Pons (tissue), 1 donor: Measurements from ENCODE around the gene DAPK3.
A peak's percentile ranks its signal among the peaks of the same experiment; 100 is the strongest.
"Not testable (repeated sequence)": the region's sequence is repeated elsewhere in the genome, so short reads cannot be mapped to it uniquely, and the experiment has no call there.

Source experiments
- DNase-seq: peaks from one replicate; pipeline ENCODE4 v3.0.0-alpha.2; 2016; ENCODE audit warnings: low spot score

DAPK3 gene

DNA sequence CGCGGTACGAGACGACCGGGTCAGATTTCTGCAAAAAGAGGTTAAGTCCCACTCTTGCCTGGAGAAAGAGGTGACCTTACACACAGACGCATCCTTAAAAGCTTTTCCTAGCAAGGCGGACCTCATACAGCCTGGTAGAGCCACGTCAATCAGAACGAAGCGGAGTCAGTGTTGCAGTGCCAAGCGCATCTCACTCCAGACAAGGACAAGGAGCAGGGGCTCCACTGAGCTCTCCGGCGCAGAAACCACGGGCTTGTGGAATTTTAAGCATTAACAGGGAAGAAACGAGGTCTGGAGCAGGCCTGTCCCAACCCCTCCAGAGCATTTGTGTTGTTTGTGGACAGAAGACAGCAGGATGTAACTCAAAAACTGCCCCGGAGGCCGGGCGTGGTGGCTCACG lies 7.2 kb upstream of the DAPK3 start:
- no peak for DNase-seq

DNA sequence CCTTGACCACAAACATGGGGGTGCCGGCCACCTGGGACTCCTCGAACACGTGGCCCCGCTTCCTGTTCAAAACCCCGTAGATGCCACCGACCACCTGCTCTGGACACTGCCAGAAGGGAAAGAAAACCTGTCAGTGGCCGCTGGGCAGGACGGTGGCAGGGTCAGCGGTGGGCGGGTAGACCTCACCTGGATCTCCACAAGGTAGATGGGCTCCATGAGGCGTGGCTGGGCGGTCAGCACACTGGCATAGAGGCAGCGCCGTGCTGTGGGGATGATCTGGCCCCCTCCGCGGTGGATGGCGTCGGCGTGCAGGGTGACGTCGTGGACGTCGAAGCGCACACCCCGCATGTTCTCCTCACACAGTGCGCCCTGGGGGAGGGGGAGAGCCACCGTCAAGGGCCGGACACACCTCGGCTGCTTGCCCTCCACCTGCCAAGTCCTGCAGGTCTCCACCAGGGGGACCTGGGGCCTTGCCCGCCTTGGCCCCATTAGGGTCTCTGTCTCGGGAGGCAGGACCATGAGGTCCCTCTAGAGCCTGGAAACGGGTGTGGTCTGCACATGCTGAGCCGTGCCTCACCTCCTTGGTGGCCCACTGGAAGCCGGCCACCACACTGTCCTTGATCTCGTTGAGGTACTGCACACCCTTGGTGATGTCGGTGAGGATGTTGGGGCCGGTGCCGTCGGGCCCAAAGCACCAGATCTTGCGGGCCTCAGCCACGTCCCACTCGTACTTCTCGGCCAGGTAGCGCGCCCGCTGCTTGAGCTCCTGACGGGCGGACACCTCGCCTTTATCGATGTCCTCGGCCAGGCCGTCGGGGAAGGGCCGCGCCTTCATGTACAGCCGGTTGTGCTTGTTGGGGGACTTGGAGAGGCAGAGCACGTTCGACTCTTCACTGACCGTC lies 6.6 kb upstream of the DAPK3 start:
- no peak for DNase-seq

DNA sequence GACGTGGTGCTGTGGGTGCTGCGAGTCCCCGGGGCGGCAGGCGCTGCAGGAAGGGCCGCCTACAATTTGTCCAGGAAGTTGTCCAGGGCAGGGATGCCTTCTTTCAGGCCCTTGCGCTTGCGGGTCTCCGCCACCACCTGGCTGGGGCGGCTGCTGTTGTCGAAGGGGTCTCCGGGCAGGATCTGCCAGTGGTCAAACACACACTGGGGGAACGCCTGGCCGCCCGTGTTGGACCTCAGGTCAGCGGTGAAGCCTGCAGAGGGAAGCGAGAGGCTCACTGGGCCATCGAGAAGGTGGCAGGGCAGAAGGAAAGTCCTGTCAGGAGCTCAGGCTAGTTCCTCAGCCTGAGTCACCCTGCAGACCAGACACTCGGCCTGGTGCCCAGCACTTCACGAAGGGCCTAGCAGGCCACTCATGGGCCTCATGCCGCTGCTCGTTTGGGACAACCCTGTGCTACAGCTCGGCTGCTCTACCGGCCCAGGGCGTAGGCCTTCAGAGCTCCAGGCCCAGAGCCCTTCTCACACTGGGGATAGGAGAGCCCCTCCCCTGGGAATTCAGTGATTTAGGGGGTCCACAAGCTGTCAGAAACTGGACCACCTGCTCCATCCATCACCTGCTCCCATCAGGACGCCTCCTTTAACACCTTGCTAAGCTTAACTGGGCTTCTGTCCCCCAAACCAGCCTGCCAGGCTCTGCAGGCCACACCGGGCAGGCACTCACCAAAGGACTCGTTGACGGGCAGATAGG lies 5.8 kb upstream of the DAPK3 start:
- DNase-seq, result no peak

DNA sequence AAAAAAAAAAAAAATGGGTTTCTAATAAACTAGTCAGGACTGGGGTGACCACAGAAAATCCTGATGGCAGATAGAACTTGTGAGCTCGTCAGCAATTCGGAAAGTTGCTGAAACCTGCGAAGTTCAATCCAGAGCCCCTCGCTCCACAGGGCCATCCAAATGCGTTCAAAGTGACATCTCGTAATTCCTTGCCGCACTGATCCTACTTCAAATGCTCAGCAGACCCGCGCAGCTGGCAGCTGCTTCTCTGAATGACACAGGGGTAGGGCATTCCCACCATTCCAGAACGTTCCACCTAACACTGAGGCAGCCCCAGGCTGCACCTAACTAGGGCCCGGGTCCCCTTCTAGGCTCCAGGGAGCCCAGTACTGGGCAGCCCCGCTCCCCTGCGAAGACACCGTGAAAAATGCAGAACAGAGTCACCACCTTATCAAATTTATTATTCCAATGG lies 4.8 kb upstream of the DAPK3 start:
- no peak for DNase-seq

DNA sequence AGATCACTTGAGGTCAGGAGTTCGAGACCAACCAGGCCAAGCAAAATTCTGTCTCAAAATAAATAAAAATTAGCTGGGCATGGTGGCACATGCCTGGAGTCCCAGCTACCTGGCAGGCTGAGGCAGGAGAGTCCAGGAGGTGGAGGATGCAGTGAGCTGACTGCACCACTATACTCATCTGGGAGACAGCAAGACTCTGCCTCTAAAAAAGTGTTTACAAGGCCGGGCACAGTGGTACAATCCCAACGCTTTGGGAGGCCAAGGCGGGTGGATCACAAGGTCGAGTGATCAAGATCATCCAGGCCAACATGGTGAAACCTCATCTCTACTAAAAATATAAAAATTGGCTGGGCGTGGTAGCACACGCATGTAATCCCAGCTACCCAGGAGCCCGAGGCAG lies 4.2 kb upstream of the DAPK3 start:
- DNase-seq, result no peak

DNA sequence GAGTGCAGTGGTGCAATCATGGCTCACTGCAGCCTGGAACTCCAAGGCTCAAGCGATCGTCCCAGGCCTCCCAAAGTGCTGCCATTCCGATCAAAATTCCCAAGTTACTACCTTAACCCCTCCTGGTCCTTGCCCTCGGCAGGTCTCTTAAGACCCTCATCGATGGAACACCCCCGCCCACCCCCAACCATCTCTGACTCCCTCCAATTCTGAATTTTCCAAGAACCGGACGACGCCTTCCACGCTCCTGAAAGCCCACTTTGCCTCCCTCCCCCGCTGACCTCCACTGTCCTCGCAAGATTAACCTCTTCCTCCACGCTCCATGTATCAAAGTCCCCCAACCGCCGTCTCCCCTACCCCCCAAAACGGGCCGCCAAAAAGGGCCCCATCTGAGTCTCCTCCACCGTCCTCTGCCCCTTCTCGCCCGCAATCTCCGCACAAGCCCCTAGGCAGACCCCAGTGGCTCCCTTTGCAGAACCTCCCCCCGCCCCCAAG lies 539 bp downstream of the DAPK3 start:
- DNase-seq, result no peak

DNA sequence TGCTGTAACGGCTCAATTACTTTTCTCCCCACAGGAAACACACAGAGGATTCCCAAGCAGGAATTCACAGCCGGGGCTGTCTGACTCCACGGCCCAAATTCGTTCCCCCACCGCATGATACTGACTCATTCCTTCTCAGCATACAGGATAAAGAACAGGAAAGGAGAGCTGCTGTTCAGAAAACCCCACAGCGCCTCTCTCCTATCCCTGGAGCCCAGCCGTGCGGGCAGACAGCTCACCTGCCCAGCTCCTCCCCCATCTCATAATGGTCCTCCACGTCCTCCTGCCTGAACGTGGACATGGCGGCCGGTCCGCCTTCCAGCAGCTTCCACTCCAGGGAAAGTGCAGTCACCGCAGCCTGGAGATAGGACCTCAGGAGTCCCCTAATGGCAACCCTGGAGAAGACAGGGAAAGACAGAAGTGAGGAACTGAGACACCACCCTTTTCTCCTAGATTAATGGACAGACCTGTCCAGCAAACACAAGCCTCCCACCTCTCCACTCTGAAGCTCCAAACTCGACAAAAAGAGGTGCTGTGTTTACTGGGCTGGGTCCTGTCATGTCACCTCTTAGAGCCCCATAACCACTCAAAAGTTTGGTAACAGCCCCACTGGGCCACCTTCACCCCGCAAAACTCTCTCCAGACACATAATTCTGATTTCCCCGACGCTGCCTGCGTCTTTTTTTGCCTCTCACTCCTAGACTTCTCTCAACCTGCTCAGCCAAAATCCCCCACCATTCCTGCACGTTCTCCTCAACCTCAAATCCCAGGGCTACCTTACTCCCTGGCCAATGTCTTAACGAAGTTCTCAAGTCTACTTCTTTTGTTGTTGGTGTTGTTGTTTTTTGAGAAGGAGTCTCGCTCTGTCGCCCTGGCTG lies 1.2 kb downstream of the DAPK3 start:
- no peak for DNase-seq

DNA sequence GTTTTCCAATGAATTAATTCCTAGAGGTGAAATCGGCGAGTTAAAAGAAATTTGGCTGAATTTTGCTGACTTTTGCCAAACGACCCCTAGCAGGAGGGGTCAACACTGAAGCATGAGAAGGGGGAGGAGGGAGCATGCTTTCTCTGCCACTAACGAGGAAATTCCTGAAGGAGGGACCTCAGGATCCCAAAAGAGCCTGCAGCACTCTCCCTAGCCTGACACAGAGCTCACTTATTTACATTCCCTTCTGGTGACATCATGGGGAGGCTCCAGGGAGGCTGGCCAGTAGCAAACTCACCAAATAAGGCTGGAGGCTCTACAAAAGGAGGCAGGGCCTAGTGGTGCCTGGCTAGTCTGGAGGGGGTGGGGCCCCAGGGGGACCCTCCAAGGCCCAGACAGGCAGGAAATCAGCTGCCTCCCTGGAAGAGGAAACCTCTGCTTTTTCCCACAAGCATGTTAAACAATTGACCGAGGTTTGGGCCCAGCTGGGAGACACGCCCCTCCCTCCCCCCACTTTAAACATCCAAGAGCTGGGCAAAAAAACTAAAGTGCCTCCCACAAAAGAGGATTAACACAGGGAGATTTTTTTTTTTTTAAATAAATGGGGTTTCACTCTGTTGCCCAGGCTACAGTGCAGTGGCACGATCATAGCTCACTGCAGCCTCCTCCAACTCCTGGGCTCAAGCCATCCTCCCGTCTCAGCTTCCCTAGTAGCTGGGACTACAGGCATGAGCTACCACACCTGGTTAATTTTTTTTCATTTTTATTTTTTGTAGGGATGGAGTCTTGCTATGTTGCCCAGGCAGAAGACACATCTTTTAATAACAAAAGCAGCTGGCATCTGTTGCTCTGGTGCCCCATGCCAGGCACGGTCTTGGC lies 2.1 kb downstream of the DAPK3 start:
- peak; percentile 45 for DNase-seq

DNA sequence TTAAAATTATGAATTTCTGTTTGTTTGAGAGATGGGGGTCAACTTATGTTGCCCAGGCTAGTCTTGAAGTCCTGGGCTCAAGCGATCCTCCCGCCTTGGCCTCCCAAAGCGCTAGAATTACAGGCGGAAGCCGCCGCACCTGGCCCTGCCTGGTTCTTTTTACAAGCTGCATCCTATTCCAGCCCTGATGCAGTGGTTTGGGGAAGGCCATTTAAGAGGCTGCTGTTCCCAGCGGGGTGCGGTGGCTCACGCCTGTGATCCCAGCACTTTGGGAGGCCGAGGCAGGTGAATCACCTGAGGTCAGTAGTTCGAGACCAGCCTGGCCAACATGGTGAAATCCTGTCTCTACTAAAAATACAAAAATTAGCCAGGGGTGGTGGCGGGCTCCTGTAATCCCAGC lies 2.9 kb downstream of the DAPK3 start:
- not testable (repeated sequence) for DNase-seq

DNA sequence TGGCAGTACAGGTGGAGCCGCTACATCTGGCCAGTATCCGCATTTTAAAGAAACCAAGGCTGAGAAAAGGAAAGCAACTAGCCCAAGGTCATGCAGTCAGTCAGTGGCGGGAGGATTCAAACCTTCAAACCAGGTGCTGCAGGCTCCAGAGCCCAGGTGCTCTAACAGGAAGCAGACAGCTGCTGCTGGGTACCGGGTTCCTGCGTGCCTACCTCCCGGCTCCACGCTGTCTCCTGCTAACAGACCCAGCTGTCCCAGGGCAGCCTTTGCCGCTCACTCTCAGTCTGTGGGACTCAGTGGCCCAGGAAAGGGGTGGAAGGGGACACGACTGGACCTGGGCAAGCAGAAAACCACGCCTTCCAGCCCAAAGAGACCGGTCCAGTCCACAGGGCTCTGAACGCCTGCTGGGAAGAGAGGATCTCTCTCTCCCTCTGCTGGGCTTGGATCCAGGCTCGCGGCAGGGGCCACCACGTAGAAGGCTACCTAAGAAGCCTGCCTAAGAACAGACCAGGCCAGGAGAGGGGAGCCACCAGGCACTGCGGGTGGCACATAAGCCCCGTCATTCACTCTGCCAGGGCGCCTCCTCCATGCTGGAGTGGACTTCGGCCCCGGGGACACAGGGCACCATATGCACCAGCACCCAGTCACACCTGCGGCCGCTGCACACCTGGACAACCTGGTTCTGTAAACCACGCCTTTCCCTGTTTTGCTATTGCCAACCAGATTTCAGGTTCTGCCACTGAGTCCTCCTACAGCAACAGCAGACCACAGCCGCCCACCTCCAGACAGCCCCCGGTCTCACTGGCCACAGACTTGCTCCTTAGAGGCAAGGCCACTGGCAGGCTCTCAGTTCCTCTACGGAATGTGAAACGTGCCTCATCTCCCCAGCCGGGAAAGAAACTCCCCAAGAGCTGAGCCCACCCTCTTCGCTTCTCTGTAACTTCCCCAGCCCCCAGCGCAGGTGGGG lies 4.6 kb downstream of the DAPK3 start:
- no peak for DNase-seq

DNA sequence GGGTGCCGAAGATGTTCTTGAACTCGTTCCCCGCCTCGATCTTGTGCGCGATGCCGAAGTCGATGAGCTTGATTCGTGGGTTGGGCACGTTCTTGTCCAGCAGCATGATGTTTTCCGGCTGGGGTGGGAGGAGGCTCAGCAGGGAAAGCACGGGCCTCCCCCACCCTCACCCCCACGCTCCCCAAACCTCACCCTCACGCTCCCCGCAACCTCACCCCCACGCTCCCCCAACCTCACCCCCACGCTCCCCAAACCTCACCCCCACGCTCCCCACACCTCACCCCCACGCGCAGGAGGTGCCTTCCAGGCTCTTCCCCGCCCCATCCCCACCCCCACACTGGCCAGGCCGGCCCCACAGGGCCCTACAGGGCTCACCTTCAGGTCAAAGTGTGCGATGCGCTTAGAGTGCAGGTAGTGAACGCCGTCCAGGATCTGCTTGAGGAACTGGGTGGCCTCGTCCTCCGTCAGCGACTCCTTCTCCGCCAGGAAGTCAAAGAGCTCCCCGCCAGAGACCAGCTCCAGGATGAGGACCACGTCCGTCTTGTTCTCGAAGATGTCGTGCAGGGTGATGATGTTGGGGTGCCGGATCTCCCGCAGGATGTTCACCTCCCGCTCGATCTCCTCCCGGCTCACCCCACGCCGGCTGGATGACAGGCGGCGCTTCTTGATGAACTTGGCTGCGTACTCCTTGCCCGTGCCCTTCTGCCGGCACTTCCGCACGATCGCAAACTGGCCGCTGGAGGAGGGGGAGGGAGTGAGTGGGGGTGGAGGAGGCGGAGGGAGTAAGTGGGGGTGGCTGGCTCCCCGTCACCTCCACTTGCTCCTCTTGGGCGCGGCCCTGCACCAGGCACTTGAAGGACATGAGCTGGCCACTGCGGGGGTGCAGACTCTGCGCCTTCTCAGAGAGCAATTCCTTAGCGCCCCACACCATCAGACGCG lies 6.4 kb downstream of the DAPK3 start:
- DNase-seq, result no peak

DNA sequence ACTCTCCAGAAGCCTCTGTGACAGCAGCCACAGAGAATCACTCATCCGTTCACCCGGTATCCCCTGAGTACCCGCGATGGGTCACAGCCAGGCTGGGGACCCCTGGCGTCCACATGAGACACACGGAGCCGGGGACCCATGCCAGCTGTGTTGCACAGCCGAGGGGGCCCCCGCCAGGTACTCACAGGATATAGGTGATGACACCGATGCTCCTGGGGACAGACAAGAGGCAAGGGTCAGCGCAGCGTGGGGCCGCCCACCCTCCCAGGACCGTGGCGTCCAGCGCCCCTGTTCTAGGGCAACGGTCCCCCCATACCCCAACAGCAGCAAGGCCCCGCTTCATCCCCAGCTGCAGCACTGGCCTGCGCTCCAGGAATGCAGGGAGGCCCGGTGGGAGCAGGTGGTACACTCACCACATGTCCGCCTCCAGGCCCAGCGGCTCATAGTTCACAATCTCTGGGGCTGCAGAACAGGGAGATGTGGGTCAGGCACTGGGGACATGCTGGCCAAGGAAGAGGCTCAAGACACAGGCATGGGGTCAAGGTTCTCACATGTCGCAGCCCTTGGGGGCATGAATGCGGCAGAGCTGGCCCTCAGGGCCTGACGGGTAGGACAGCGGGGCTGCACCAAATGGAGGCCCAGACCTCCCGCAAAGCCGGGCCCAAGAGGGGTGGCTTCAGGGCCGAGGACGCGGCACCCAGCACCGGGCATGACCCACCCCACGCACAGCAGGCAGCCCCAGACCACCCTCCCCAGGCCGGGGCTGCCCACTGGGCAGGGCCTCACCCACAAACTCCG lies 7.2 kb downstream of the DAPK3 start:
- DNase-seq, result no peak

DNA sequence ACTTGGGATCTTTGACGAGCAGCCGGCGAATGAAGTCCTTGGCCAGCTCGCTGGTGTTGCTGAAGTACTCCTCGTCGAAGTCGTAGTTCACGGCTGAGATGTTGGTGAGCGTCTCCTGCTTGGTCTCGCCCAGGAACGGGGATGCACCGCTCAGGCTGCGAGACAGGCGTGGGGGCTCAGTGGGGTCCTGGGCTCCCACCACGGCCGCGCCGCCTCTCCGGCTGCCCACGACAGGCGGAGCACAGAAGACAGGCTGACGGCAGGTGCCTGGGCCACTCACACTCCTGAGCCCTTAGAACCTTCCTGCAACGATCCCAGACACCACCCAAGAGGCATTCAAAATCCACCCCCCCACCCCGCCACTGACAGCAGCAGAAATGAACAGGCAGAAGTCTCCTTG lies 9.9 kb downstream of the DAPK3 start:
- DNase-seq, result no peak

DNA sequence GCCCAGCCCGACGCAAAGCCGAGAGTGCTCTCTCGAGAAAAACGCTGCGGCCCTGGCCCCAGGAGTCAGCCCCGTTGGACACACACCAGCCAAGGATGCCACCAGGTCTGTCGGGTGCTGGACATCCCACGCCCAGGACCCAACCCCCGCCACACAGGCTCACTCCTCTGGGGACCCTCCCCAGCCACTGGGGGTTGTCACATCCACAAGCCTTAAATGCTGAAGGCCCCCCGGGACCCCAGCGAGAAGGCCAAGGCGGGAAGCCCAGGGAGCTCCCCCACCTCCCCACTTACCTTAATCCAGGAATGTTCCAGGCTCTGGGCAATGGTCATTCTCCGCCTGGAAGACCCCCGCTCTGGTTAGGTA lies 11.2 kb downstream of the DAPK3 start:
- DNase-seq, result no peak

DNA sequence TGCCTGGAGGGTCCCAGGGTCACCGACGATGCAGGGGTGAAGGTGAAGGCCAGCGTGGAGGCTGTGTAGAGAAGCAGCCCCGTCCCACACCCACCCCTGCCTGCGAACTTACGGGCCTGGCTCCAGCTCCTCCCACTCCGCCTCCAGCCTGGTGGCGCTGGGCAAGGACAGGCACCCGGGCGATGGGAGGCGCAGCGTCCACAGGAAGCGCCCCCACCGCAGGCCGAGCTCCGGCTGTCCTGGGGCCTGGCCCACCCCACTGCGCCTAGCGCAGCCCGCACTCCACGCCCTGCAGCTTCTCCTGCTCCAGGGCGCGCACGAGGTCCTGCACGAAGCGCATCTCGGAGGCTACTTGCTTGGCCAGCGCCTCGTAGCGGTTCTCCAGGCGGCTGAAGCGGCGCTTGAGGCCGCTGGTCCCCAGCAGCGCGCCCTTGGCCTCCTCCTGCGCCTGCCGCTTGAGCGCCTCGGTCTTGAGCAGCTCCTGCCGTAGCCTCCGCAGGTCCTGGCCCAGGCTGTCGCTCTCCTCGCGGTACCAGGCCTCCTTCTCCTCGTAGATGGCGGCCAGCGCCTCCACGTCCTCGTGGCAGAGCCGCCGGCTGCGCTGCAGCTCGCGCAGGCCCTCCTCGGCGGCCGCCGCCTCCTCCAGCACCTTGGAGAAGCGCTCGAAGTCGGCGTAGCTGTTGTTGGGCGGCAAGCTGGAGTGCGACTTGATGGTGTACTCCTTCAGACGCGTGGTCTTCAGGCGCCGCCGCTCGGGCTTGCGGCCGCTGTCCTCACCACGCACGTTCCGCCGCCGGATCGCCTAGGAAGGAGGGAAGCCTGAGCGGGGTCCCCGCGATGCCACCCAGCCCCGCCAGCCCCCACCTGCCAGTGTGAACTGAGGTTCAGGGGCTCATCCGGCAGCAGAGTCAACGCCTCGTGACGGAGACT lies 11.8 kb downstream of the DAPK3 start:
- no peak for DNase-seq

DNA sequence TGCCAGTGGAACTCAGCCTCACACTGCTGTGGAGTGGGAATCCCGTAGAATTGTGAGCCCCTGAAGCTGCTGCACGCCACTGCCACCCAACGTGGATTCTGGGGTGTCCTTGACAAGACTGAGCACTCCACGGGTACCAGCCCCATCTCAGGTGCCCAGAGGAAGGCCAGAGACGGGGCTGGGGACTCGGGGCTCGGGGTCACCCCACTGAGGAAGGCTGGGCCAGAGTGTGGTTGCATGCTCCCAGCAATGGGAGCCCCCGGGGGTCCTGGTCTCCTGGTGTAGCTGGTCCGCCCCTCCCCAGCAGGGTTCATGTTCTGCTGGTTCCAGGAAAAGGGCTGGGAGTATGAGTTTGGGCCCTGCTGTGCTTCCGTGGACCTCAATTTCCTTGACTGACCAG lies 15.2 kb downstream of the DAPK3 start:
- DNase-seq, result no peak

DNA sequence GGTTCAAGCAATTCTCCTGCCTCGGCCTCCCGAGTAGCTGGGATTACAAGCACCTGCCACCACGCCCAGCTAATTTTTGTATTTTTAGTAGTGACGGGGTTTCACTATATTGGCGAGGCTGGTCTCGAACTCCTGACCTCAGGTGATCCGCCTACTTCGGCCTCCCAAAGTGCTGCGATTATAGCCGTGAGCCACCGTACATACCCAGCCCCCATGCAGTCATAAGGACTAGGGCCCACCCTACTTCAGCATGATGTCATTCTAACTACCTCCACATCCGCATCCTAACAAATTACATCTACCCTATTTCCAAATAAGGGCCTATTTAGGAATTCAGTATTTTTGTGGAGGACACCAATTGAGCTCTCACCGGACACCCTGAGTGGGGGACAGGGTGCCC lies 15.6 kb downstream of the DAPK3 start:
- DNase-seq, result not testable (repeated sequence)
